ENCODE measurements around the gene SRD5A1.

- TF ChIP-seq EZH2 (optimal IDR thresholded peaks at IDR 0.05; ENCODE audit: low read depth, low read length) (no peak), EZH2phosphoT487 (IDR thresholded peaks at IDR 0.05; ENCODE audit: low read length) (no peak)
- TF ChIP-seq, protein P1, sequence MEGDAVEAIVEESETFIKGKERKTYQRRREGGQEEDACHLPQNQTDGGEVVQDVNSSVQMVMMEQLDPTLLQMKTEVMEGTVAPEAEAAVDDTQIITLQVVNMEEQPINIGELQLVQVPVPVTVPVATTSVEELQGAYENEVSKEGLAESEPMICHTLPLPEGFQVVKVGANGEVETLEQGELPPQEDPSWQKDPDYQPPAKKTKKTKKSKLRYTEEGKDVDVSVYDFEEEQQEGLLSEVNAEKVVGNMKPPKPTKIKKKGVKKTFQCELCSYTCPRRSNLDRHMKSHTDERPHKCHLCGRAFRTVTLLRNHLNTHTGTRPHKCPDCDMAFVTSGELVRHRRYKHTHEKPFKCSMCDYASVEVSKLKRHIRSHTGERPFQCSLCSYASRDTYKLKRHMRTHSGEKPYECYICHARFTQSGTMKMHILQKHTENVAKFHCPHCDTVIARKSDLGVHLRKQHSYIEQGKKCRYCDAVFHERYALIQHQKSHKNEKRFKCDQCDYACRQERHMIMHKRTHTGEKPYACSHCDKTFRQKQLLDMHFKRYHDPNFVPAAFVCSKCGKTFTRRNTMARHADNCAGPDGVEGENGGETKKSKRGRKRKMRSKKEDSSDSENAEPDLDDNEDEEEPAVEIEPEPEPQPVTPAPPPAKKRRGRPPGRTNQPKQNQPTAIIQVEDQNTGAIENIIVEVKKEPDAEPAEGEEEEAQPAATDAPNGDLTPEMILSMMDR (IDR thresholded peaks at IDR 0.05; ENCODE audit: low read length) = no peak
Observed at GRCh38 chr5:6652025-6652424, 18.8 kb downstream of the SRD5A1 start.

Data from MM.1S (cell line).